GM18907 (cell line): ENCODE data around the gene SEC16A.

ENCODE experiments used
- ATAC-seq: cut with Tn5 transposase; IDR thresholded peaks from one replicate; pipeline ENCODE4 v1.9.1; 2021; ENCODE audit warnings: mild to moderate bottlenecking, moderate library complexity; ENCODE audit not compliant: unreplicated experiment

Gene SEC16A, protein sequence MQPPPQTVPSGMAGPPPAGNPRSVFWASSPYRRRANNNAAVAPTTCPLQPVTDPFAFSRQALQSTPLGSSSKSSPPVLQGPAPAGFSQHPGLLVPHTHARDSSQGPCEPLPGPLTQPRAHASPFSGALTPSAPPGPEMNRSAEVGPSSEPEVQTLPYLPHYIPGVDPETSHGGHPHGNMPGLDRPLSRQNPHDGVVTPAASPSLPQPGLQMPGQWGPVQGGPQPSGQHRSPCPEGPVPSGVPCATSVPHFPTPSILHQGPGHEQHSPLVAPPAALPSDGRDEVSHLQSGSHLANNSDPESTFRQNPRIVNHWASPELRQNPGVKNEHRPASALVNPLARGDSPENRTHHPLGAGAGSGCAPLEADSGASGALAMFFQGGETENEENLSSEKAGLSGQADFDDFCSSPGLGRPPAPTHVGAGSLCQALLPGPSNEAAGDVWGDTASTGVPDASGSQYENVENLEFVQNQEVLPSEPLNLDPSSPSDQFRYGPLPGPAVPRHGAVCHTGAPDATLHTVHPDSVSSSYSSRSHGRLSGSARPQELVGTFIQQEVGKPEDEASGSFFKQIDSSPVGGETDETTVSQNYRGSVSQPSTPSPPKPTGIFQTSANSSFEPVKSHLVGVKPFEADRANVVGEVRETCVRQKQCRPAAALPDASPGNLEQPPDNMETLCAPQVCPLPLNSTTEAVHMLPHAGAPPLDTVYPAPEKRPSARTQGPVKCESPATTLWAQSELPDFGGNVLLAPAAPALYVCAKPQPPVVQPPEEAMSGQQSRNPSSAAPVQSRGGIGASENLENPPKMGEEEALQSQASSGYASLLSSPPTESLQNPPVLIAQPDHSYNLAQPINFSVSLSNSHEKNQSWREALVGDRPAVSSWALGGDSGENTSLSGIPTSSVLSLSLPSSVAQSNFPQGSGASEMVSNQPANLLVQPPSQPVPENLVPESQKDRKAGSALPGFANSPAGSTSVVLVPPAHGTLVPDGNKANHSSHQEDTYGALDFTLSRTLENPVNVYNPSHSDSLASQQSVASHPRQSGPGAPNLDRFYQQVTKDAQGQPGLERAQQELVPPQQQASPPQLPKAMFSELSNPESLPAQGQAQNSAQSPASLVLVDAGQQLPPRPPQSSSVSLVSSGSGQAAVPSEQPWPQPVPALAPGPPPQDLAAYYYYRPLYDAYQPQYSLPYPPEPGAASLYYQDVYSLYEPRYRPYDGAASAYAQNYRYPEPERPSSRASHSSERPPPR (N-terminal part only)

DNA sequence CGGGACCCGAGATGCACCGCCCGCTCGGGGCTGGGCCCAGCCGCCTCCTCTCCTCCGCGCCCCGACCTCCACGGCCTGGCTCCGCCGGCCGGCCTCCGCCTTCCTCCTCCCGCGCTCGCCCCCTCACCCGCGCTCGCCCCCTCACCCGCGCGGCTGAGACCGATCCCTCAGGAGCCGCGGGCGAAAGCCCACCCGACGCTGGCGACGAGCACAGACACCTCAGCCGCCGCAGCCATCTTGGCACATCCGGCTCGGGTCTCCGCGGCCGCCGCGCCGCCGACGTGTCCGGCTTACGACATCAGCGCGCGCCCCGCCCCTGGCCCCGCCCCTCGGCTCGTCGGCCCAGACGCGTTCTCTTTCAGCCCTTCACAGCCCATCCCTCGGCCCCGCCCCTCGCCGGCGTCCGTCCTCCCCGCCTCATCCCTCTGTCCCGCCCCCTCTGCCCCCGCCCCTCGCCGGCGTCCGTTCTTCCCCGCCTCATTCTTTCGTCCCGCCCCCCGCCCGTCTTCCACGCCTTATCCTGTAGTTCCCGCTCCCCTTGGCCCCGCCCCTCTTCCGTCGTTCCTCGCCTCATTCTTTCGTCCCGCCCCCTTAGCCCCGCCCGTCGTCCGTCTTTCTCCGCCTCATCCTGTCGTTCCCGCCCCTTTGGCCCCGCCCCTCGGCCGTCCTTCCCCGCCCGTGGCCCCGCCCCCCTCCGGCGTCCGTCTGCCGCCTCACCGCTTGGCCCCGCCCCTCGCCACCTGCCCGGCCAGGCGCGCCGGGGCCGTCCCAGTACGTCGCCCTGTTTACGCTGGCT, at the start of gene SEC16A:
SEC16A (minus strand) TSS at position 248 of the 796 bp plus-strand sequence. CDS start 5,425 bp downstream, outside the sequence.
- peak; percentile 57 for ATAC-seq

DNA sequence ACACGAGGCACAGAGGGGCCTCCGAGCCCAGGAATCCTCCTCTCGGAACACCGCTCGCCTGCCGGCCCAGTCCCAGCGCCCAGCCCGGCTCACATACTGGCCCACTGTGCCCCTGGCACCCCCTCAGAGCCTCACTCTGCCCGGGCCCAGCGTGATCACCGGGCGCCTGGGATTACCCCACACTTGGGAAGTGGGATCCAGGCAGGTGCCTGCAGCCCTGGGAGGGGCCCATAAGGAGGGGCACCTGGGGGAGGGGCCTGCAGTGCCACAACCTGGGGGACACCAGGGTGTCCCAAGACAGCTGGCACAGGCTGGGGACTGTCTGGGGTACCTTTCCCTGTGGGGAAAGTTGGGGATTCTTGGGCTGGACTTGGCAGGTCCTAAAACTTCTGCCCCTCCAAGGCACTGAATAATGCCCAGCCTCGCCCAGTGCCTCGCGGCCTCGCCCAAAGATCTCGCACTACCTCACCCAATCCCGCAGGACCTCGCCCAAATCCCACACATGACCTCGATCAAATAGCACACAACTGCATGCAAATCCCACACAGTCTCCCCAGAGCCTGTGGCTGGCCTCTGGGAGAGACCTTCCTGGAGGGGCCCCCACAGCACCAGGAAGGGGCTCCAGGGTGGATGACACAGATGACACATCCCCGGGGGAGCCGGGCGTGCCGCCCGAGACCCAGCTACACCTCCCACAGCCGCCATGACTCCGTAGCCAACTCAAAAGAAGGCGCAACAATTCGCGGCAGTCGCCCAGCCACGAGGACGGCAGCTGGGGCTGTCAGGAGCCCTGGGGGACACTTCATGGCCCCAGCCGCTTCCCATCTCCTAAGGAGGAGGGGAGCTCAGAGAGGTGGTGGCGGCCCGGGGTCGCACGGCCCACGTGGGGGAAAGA, 49.3 kb upstream of the SEC16A start:
- no peak for ATAC-seq

DNA sequence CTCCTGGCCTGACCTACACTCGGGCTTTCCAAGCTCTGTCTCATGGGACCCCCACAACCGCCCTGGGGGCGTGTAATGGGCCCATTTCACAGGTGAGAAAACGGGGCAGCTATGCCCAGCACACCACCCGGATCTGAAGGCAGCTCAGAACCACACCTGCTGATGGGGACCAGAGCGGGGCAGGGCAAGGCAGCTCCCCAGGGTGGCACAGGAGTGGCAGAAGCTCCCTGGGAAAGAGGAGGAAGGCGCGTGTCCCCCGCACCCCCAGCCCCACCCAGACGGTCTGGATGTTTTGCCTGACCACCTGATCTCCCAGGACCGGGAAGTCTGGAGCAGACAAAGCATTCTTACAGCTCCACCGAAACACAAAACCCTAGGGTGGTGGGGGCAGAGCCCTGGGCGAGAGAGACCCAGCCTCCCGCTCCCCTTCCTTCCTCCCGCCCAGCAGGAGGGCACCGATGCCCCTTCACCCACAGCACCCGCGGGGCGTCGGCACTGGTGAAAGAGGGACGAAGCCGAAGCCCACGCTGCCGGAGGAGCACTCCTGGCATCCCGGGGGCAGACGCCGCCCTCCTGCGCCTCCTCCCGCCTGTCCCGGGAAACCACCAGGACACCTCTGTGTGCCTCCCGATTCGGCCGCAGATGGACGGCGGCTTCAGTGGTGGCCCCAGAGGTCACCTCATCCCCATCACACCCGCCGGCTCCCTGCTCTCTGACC, 48.5 kb upstream of the SEC16A start:
- ATAC-seq, result no peak

DNA sequence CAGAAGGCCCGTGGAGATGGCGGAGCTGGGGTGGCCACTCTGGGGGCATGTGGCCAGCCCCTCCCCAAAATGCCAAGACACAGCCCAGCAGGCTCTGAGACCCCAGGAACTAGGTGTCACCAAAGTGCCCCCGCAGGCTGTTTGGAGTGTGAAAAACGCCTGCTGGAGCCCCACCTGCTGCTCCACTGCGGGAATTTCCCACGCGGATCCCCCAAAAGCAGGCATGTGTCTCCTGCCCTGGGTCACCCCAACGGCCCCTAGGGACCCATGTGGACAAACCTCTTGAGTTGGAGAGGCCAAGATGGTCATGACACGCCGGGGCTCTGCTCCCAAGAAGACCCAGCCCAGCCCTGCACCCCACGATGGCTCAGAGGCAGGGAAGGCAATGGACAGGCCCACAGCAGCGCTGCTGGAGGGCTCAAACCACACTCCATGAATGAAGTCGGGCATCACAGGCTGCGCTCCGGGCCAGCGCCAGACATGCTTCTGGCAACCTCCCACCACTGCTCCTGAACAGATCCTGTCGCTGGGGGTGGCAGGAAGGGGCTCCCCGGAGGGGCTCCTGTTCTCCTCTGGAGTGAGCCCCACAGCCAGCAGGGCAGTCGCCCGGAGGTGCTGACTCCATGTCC, 47.7 kb upstream of the SEC16A start:
- no peak for ATAC-seq

DNA sequence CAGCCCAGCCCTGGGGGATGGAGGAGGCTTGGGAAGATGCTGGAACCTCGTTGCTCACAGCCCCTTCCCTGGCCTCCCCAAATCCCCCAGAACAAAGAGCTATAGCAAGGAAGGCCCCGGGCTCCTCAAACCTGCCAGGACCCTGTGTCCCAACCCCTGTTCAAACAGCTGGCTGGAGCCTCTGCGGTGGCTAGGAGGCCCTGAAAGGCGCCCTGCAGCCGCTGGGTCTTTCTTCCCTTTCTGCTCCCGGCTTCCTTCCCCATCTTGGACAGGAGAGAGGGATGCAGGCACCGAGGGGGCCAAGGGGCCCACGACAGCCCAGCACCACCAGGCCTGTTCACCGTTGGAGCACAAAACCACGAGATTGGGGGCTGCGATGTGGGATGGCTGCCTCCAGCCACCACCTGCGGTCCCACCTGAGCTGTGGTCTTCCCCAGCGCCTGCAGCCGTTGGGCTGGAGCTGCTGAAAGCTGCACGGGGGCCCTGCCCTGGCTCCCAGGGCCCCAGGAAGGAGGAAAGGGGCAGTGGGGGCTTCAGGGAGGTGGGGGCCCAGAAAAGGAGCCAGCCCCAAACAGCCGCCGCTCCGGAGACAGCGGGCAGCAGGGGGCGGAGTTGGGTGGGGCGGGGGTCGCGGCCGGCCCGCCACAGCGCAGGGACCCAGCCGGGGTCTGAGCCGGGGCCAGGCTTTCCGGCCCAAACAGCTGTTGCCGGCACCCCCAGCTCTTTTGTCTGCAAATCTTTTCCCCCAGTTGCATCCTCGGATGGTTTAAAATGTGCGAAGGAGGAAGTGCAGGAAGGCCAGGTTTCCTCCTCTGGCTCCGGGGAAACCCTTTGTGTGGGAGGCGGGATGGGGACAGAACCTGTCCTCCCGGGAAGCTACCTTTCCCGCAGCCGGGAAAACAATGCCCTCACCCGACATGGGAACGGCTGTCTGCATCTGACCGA, 46.9 kb upstream of the SEC16A start:
- no peak for ATAC-seq

DNA sequence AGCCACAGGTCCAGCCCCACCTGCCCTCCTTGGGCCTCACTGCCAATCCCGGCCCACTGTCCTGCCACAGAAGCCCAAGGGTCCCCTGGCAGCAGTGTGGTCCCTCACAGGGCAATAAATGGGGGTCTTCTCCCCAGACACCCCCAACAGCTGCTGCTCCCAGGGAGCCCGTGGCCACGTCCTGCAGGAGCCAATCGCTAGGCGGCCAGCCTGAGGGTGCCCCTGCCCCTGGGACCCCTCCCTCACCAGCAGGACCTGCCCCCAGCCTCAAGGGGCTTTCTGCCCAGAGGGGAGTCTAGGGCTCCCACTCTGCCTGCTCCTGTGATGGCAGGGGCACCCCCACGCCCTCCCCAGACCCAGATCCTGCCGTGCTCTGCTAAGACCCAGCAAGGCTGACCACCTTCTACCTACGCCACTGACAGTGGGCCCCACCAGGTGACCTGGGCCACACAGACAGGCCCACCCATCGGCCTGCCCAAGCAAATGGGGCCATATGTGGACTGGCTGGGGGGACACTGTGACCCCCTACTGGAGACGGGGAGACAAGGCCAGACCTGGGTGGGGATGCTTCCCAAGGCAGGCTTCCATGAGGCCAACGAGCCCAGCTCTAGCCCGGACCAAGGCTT, 46.0 kb upstream of the SEC16A start:
- no peak for ATAC-seq

DNA sequence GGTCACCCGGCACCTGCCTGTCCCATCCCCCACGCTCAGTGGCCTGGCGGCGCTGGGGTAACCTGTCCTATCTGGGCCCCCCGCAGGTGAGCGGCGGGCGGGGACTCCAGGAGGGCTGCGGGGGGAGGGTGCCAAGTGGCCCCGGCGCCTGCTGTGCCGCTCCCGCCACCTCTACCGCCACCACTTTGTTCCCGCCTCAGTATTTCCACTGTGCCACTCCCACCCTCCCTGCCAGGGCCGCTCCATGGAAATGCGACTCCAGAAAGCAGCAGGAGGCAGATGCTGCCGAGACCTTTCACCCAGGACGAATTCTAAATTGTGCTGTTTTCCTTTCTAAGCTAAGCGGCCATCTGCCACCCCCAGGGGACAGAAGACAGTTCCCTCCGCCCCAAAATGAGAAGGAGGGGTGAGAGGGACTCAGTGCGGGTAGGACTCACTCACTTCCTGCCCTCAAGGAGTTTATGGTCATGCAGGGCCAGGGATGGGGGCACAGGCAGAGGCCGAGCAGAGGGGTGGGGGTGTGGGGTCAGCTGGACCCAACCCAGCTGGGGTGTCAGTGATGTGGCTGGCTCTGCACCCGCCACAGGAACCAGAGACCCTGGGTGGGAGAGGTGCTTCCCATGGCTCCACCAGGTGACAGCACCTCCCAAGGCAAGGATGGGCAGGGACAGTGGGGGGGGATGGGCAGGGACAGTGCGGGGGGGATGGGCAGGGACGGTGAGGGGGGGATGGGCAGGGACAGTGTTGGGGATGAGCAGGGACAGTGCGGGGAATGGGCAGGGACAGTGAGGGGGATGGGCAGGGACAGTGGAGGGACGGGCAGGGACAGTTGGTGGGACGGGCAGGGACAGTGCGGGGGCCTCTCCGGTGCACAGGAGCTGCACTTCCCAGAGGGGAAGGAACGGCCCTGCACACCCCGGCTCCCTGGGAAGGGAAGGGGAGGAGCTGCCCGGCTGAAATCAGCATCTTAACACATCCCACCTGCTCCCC, 45.2 kb upstream of the SEC16A start:
- ATAC-seq, result no peak

DNA sequence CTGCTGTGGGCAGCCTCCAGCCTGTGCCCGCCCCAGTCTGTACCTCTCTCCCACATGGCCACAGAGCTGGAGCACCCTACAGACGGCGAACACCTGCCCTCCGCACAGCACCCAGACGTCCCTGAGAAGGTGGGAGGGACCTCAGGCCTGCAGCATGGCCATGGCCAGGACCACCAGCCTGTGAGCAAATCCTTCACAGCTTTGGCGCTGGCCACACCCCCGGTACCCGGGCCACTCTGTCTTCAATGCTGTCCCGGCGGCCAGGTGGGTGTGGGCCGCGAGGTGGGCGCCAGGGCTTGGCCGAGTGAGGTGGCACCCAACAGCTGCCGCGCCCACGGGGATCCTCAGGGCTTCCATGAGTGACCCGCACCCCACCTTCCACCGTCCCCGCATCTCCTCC, 44.3 kb upstream of the SEC16A start:
- ATAC-seq, result no peak

DNA sequence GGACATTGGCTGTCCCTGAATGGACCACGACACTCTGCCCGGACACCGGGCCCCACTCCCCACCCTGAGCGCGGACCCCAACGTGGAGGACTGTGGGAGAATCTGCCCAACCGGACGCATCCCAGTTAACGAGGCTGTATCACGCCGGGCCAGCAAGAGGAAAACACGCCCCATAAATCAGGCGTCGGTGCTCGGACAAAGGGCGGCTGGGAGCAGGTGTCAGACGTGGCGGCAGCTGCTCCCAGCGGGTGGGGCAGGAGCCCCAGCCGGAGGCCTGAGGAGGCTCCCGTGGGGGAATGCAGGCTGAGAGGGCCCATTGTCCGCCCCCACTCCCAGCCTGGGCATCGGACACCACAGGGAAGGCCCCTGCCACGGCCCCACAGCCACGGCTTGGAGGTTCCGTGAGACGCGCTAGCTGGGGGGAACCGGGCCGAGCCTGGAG, 43.8 kb upstream of the SEC16A start:
- ATAC-seq, result no peak

DNA sequence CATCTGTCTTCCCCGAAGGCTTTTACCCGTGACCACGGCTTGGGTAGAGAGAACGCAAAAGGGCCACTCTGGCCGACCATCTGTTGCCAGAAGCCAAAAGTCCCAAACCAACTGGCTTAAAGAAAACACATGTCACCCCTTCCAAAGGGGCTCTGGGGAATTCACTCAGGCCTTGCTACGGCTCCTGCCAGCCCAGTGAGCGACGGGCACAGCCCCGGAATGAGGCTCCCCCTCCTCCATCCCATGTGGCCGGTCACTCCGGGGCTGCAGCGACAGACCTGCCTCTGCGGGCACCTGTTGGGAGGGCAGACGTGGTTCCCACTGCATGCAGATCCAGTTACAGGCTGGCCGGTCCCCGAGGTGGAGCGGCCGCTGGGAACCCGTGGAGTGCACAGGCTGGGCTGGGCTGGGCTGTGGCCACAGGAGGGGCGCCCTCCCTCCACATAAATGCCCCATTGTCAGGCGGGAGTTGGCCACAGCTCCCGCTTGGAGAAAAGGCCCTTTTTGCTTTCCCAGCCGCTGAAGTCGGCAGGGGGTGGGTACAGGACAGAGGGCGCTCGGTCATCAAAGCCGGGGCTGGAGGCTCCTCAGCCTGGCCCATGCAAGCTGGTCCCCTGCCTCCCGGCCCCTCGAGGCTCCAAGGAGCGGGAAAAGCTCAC, 43.1 kb upstream of the SEC16A start:
- no peak for ATAC-seq

DNA sequence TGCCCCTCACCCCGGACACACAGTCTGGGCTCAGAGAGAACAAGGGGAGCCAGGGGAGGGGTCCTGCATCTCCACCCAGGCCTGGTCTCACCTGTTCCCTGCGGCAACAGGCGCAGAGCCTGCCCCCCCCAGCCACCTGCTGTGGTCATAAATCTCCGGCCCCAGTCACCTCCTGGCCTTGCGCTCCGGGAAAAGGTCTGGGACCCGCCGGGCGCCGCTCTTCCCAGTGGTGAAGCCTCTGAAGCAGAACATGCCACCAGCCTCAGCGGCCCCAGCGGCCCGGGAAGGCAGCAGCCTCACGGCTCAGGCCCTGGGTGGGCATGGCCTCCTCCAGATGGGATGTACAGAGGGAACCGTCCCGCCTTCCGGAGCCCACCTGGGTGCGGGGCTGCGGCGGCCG, 42.4 kb upstream of the SEC16A start:
- no peak for ATAC-seq

DNA sequence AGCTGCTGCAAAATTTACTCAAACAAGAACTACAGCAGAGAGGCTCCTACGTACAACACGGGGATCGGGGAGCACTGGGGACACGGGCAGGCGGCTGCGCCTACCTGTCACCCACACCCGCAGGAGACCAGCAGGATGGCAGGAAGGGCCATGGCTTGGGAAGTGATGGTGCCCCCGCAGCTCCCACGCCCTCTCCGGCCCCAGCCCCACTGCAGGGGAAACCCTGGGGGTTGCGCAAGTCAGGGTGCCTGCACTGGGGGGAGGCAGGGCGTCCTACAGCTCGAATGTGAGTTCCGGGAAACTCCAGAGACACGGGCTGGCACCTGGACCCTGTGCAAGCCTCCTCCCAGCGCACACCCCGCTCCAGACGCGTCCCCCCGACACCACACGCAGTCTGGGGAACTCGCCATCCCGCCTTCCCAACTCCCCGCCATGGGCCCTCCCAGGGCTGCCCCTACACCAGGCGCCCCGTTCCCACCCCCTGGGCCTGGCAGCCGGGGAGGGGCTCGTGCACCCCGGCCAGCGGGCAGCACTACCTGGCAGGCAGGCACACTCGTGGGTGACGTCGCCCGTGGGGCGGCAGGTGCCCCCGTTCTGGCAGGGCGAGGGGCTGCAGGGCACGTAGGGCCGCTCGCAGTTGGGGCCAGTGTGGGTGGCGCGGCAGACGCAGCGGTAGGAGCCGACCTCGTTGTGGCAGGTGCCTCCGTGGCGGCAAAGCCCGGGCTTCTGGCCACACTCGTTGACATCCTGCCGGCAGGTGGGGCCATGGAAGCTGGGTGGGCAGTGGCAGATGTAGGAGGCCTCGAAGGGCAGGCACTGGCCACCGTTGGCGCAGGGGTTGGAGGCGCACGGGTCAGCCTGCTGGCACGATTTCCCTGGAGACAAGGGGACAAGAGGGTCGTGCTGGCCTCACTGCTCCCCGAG, 39.7 kb upstream of the SEC16A start:
- no peak for ATAC-seq

DNA sequence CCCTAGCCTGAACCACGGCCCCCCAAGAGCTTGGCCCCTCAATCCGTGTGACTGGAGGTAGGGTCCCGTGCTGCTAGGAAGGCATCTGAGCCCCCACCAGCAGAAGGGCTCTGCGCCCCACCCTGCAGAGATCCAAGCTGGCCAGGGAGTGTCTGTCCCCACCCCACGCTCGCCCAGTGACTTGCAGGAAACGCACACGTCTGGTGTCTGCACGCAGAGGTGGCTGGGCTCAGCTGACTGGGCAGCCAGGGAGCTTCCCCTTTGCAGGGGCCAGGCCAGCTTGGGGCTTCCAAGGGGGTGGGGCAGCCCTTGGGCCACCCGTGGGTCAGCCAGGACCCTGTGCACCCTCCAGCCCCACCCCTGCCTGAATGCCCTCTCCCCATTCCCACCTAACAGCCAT, 38.7 kb upstream of the SEC16A start:
- ATAC-seq, result no peak

DNA sequence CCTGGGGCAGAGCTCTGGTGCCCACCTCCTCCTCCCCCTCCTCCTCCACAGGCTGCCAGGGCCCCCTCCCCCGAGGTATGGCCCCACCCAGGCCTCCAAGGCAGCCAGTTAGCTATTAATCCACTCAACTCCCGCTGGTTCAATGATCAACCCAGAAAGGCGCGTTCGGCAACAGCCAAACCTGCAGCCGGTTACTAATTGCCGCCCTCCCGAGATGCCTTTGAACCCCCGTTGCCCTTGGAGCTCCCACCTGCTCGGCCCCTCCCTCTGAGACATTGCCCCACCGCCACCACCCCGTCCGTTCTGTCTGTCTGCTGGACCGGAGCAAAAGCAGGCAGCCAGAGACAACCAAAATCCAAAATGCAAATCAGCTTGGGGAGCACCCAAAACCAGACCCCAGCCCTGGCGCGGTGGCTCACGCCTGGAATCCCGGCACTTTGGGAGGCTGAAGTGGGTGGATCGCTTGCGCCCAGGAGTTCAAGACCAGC, 37.3 kb upstream of the SEC16A start:
- ATAC-seq, result no peak
